IPS DF 6.9 (cell line): ENCODE data around the gene TECPR2.
"Not testable (repeated sequence)": the region's sequence is repeated elsewhere in the genome, so short reads cannot be mapped to it uniquely, and the experiment has no call there.

Experiments used
- DNase-seq: peaks from one replicate; pipeline ENCODE4 v3.0.0-alpha.2; 2013; ENCODE audit warnings: low read depth, low spot score
- H3K27ac ChIP-seq: one replicate; pipeline ENCODE4 v1.5.1; 2013; ENCODE audit warnings: low read length, control low read depth
- H3K27me3 ChIP-seq: 2 replicates; pipeline ENCODE4 v1.6.1; 2013; ENCODE audit warnings: mild to moderate bottlenecking, low read length; ENCODE audit not compliant: control insufficient read depth, insufficient read depth
- H3K36me3 ChIP-seq: 2 replicates; pipeline ENCODE4 v1.6.1; 2013; ENCODE audit warnings: low read length; ENCODE audit not compliant: control insufficient read depth, insufficient read depth
- H3K4me1 ChIP-seq: 2 replicates; pipeline ENCODE4 v1.6.1; 2013; ENCODE audit warnings: low read length; ENCODE audit not compliant: control insufficient read depth, insufficient read depth
- H3K4me3 ChIP-seq: 2 replicates; pipeline ENCODE4 v1.5.1; 2013; ENCODE audit warnings: mild to moderate bottlenecking, low read length
- H3K9me3 ChIP-seq: 2 replicates; pipeline ENCODE4 v1.6.1; 2013; ENCODE audit warnings: low read length, inconsistent platforms; ENCODE audit not compliant: control insufficient read depth, insufficient read depth
- WGBS: extraction: QIAGEN DNeasy Blood & Tissue Kit; methylation state at CpG from one replicate; pipeline ENCODE4 v1.1.7; 2013; ENCODE audit warnings: mixed read lengths, missing lambda C conversion rate; ENCODE audit not compliant: insufficient read length, insufficient coverage; 5-methylcytosine and 5-hydroxymethylcytosine counted together

The TECPR2 gene

DNA sequence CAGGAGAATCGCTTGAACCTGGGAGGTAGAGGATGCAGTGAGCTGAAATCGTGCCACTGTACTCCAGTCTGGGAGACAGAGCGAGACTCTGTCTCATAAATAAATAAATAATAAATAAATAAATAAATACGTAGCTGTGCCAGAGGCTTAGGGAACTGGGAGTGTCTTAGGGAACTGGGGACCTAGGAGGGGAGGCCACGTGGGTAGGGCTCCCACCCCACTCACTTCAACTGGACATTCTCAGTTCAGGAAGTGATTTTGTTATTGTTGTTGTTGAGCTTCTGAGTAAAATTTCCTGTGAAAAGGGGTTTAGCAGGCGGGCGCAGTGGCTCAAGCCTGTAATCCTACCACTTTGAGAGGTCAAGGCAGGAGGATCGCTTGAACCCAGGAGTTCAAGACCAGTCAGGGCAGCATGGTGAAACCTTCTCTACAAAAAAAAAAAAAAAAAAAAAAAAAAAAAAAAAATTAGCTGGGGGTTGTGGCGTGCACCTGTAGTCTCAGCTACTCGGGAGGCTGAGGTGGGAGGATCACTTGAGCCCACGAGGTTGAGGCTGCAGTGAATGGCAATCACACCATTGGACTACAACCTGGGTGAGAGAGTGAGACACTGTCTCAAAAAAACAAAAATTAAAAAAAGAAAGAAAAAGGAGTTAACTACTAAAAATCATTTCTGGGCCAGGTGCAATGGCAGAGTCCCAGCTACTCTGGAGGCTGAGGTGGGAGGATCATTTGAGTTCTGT is 165.9 kb downstream of the TECPR2 start:
- H3K27ac ChIP-seq: no peak overlapping the region
- H3K9me3 ChIP-seq: no peaks in the 10 kb centered on the region
- no peak overlapping the region for H3K4me3 ChIP-seq
- H3K36me3 ChIP-seq: no peaks in the 10 kb centered on the region
- H3K27me3 ChIP-seq: no peaks in the 10 kb centered on the region
- no CpG with 5 or more reads among the region's 11 CpGs for WGBS
- H3K4me1 ChIP-seq: peaks cover 2% of the 10 kb centered on the region; the same call in 1 of the 2 replicates
- DNase-seq: no peak

DNA sequence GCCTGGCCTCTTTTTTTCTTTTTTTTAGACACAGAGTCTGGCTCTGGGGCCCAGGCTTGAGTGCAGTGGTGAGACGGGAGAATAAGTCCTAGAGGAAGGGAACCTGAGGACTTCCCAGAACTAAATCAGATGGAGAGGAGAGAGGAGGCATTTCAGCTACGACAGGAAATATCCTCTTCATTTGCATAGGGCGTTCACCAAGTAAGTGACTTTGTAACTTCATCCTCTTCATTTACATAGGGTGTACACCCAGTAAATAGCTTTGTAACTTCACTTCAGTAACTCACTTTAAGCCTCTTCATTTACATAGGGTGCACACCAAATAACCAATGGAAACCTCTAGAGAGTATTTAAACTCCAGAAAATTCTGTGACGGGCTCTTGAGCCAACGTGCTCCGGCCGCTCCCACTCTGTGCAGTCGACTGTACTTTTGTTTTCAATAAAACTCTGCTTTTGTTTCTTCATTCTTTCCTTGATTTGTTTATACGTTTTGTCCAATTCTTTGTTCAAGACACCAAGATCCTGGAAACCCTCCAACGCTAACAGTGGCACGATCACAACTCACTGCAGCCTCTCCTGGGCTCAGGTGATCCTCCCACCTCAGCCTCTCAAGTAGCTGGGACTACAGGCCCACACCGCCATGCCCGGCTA is 168.2 kb downstream of the TECPR2 start:
- no peak overlapping the region for H3K27ac ChIP-seq
- H3K36me3 ChIP-seq: no peaks in the 10 kb centered on the region
- no peaks in the 10 kb centered on the region for H3K9me3 ChIP-seq
- DNase-seq: no peak
- H3K4me3 ChIP-seq: no peak overlapping the region
- no CpG with 5 or more reads among the region's 13 CpGs for WGBS
- H3K27me3 ChIP-seq: no peaks in the 10 kb centered on the region
- no peaks in the 10 kb centered on the region for H3K4me1 ChIP-seq

DNA sequence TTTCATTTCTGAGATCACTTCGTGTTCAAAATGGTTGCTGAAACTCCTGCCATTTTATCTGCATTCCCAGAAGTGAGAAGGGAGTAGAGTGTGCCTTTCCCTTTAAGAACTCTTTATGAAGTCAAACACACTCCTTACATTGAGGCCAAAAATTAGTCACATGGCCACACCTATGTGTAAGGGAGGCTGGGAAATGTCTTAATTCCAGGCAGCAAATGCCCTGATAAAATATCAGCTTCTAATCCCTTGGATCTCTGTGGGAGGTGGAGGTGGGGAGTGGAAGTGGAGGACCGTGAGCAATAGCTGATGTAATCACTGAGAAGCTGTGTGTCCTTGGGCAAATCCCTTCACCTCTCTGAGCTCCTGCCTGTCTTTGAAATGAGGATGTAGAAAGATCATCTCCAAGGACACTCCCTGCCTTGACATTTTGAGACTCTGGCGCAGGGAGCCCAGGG is 169.5 kb downstream of the TECPR2 start:
- Histone ChIP-seq H3K9me3 (no peaks in the 10 kb centered on the region), H3K36me3 (no peaks in the 10 kb centered on the region), H3K4me1 (no peaks in the 10 kb centered on the region), H3K27me3 (no peaks in the 10 kb centered on the region), H3K27ac (no peak overlapping the region), H3K4me3 (no peak overlapping the region)
- no peak for DNase-seq
- WGBS: no CpG with 5 or more reads among the region's 3 CpGs

DNA sequence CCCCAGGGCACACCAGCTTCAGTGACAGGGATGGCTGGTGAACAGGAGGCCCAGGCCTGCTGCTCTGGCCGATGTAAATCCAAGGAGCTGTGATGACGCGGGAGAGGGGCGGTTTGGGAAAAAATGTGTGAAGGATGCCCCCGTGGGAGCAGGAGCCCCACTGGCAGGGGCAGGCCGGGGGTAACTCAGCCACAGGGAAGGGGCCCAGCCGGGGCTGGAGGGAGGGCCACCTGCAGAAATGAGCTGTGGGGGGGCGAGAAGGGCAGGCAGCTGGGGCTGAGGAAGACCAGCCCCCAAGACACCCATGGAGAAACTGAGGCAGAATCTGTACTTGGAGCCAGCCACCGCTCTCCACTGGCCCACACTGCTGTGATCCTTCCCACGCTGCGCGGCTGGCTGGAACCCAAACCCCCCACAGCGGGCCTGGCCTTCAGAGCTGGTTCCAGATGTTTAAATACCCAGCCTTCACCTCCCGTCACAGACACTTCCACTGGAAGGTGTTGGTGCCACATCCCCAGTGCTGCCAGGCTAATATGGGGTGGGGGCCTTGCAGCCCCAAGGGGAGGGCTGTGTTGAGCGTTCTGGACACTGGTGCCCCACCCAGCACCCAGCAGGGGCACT is 175.3 kb downstream of the TECPR2 start:
- no peaks in the 10 kb centered on the region for H3K36me3 ChIP-seq
- H3K4me3 ChIP-seq: no peak overlapping the region
- H3K27ac ChIP-seq: no peak overlapping the region
- no peak for DNase-seq
- H3K27me3 ChIP-seq: no peaks in the 10 kb centered on the region
- WGBS: no CpG with 5 or more reads among the region's 15 CpGs
- no peaks in the 10 kb centered on the region for H3K9me3 ChIP-seq
- H3K4me1 ChIP-seq: peaks cover 4% of the 10 kb centered on the region; the same call in 1 of the 2 replicates

DNA sequence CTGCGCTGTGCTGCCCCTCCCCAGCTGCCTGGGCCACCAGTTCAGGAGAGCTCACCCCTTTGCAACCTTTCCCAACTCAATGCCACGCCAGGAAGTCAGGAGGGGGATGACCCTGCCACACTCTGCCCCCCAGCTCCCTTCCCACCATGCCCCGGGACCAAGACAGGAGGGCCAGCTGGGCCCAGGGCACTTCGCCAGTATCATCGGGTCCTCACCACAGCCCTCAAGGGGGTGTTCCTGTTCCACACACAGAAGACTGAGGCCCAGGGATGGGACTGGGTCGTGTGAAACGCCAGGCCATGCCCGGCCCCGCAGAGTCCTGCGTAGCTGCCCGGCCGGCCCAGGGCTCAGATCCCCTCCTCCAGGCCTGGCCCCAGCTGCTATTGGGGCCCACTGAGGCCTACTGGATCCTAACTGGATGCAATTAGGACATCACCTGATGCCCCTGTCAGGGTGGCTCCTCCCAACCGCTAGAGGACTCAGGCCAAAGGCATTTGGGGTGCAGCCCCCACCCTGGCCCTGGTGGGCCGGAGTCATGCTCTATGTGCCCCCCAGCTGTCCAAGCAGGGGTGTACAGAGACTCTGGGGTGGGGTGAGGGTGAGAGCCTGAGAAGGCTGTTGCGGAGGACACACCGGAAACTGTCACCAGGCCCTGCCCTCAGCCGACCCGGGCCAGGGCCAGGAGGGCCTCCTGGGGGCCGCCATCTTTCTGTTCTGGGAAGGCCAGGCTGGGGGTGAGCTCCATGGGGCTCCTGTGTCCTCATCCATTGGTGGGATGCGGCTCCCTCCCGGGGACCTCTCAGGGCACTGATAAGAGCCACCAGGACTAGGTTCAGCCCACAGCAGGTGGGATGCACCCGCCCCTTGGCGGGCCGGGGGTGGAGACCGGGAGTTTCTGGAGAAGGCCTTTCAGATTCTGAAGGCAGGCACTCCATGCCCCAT is 176.1 kb downstream of the TECPR2 start:
- Histone ChIP-seq H3K4me1 (peaks cover 6% of the 10 kb centered on the region; the same call in 1 of the 2 replicates), H3K27me3 (no peaks in the 10 kb centered on the region), H3K9me3 (no peaks in the 10 kb centered on the region), H3K27ac (no peak overlapping the region), H3K36me3 (no peaks in the 10 kb centered on the region), H3K4me3 (no peak overlapping the region)
- no CpG with 5 or more reads among the region's 25 CpGs for WGBS
- no peak for DNase-seq

DNA sequence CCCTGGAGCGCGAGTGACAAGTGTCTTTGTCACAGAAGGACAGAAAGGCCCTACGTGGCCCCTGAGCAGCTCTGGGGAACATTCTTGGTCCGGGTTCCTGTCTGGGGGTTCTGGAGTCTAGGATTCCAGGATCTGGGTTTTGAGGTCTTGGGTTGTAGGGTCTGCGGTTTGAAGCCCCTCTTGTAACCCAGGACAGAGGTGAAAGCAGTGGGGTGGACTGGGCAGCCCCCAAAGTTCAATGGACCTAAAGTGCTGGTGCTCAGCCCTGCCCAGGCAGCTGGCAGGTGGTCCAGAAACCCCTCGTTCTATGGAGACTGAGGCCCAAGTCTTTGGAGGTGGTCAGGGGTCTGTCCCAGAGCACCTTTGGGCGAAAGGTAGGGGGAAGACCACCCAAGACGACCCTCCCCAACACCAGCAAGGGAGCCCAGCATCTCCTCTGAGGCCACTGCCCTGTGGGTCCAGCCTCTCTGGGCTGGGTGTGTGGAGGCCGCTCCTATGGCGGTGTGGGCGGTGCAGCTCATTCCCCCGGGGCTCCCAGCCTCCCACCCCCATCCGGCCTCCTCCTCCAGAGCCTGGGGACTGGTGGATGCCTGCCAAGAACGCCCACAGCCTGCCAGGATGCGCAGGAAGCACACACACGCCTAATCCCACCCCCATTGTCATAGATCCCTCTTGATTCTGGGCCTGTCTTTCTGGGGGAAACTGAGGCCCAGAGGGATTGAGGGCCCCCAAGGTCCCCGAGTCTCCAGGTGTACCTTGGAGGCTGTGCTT is 177.0 kb downstream of the TECPR2 start:
- WGBS: no CpG with 5 or more reads among the region's 17 CpGs
- H3K36me3 ChIP-seq: no peaks in the 10 kb centered on the region
- no peak overlapping the region for H3K27ac ChIP-seq
- no peaks in the 10 kb centered on the region for H3K9me3 ChIP-seq
- no peak overlapping the region for H3K4me3 ChIP-seq
- H3K4me1 ChIP-seq: peaks cover 6% of the 10 kb centered on the region; the same call in 1 of the 2 replicates
- no peak for DNase-seq
- H3K27me3 ChIP-seq: no peaks in the 10 kb centered on the region; the same call in 1 of the 2 replicates

DNA sequence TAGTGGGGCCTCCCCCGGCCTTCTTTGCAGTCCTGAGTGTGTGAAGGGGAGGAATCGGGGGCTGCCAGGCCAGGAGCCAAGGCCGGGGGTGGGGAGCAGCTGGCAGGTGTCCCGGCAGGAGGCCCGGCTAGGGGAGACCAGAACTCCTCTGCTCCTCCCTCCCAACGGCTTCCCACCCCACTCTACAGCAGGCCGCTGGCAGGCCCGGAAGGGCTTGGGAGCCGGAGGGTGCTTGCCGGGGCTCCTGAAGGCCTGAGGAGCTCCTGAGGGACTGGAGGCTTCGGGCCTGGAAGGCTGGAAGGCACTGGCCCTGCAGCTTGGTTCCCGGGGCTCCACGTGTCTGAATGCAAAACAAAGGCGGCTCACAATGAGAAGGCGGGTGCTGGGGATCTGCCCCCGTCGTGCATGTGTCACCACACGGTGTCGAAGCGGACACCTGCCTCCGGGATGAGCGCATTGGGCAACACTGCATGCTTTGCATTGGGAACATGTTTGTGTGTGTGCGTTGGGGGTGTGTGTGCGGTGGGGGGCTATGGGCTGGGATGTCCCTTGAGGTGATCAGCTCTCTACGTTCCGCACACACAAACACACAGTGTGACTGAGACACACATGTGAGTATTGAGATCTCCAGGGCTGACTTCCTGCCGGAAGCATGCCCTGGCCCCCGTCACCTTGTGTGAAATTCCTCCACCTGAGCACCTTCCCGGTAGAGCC is 177.7 kb downstream of the TECPR2 start:
- no peak for DNase-seq
- H3K27ac ChIP-seq: no peak overlapping the region
- no peaks in the 10 kb centered on the region; the same call in 1 of the 2 replicates for H3K27me3 ChIP-seq
- H3K9me3 ChIP-seq: no peaks in the 10 kb centered on the region
- no CpG with 5 or more reads among the region's 29 CpGs for WGBS
- H3K36me3 ChIP-seq: no peaks in the 10 kb centered on the region
- H3K4me3 ChIP-seq: no peak overlapping the region
- peaks cover 7% of the 10 kb centered on the region for H3K4me1 ChIP-seq

DNA sequence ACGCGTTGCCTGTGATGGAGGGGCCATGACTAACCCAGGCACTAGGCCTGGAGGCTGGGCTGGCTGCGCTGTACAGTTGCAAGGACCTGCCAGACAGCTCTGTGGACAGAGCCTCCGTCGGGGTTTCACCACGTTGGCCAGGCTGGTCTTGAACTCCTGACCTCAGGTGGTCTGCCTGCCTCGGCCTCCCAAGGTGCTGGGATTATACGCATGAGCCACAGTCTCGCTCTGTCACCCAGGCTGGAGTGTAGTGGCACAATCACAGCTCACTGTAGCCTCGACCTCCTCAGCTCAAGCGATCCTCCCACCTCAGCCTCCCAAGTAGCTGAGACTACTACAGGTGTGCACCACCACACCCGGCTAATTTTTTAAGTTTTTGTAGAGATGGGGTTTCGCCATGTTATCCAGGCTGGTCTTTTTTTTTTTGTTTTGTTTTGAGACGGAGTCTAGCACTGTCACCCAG is 178.3 kb downstream of the TECPR2 start:
- no CpG with 5 or more reads among the region's 14 CpGs for WGBS
- H3K36me3 ChIP-seq, H3K9me3 ChIP-seq, DNase-seq, H3K27me3 ChIP-seq, H3K27ac ChIP-seq, H3K4me3 ChIP-seq, H3K4me1 ChIP-seq: not testable (repeated sequence)

DNA sequence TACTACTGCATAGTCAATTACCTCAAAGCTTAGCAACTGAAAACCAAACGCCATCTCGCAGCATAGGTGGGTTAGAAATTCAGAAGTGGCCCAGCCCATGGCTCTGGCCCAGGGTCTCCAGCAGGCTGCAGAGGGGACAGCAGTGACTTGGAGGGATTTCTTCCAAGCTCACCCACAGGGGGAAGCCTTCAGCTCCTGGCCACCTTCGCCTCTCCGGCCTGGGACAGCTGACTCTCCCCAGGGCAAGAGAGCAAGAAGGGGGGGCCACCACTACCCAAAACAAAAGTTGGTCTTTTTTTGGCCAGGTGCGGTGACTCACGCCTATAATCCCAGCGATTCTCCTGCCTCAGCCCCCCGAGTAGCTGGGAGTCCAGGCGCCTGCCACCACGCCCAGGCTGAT is 179.0 kb downstream of the TECPR2 start:
- no peak overlapping the region for H3K27ac ChIP-seq
- no peak for DNase-seq
- WGBS: no CpG with 5 or more reads among the region's 10 CpGs

More for the DNA sequence above, 179.0 kb downstream of the TECPR2 start:
- Histone ChIP-seq H3K4me3 (no peak overlapping the region), H3K36me3 (no peaks in the 10 kb centered on the region), H3K9me3 (no peaks in the 10 kb centered on the region), H3K4me1 (peaks cover 7% of the 10 kb centered on the region), H3K27me3 (no peaks in the 10 kb centered on the region; the same call in 1 of the 2 replicates)
